Stomach (tissue), 9 donors: ENCODE results near the gene ALX1. TPM values are rescaled to one million over a fixed set of nuclear protein-coding genes. Genes with fewer than 3 reads are reported as not detected.

Source experiments
- DNase-seq, 2 donors: peaks; one replicate each; pipeline versions ENCODE4 v3.0.0 to v3.0.0-alpha.2; 2013 to 2019
- H3K27ac ChIP-seq, 5 donors: fragments of 200-600 bp in 4 of 5; sonication (generic) in 4 of 5; one replicate each; pipeline ENCODE4 v1.5.1; 2013 to 2019; ENCODE audit warnings: mild to moderate bottlenecking in 1 of 5, moderate library complexity in 1 of 5
- H3K27me3 ChIP-seq, 3 donors: fragments of 200-600 bp; sonication (generic); one replicate each; pipeline ENCODE4 v1.5.1; 2017 to 2019; ENCODE audit warnings: mixed run types in 1 of 3
- H3K36me3 ChIP-seq, 4 donors: fragments of 200-600 bp; sonication (generic); 1 replicate in 3 of 4; 2 replicates in 1 of 4; pipeline ENCODE4 v1.5.1; 2016 to 2019
- H3K4me1 ChIP-seq, 4 donors: fragments of 200-600 bp; sonication (generic); one replicate each; pipeline ENCODE4 v1.5.1; 2016 to 2019
- H3K4me3 ChIP-seq, 4 donors: fragments of 200-600 bp; sonication (generic) in 3 of 4; one replicate each; pipeline ENCODE4 v1.5.1; 2016 to 2019; ENCODE audit warnings: mild to moderate bottlenecking in 1 of 4
- H3K9me3 ChIP-seq, 4 donors: fragments of 200-600 bp; sonication (generic); one replicate each; pipeline ENCODE4 v1.5.1; 2016 to 2019
- CTCF ChIP-seq, 7 experiments: fragments of 450-650 bp in 4 of 7; fragments of 200-600 bp in 3 of 7; sonication (generic) in 3 of 7; IDR thresholded peaks; one replicate each; pipeline ENCODE4 v1.5.1; 2016 to 2019; ENCODE audit warnings: antibody characterized with exemption in 7 of 7, control low read depth in 2 of 7, mild to moderate bottlenecking in 1 of 7
- EP300 ChIP-seq: sonication (generic); formaldehyde crosslinking; IDR thresholded peaks from one replicate; pipeline ENCODE4 v1.6.1; 2017; ENCODE audit warnings: antibody characterized with exemption
- POLR2A ChIP-seq, 4 donors: fragments of 450-650 bp; IDR thresholded peaks; one replicate each; pipeline ENCODE4 v1.6.1; 2016; ENCODE audit warnings: antibody characterized with exemption in 4 of 4, control low read depth in 2 of 4, mild to moderate bottlenecking in 1 of 4, moderate library complexity in 1 of 4
- POLR2AphosphoS5 ChIP-seq, 3 donors: sonication (generic); formaldehyde crosslinking; IDR thresholded peaks; one replicate each; pipeline ENCODE4 v1.6.1; 2016; ENCODE audit warnings: antibody characterized with exemption in 3 of 3
- WGBS, 5 donors: extraction: QIAGEN DNeasy Blood & Tissue Kit in 3 of 5; methylation state at CpG; one replicate each; pipeline versions ENCODE4 v1.1.5 to v1.1.7; 2013 to 2018; 5-methylcytosine and 5-hydroxymethylcytosine counted together
- intact Hi-C: fragments of 100-400 bp; cut with DNase I; formaldehyde crosslinking; loops from one replicate; pipeline ENCODE4 v1.15.1; 2023; ENCODE audit warnings: low total_unique reads
- polyA plus RNA-seq, 3 donors: library from polyadenylated mRNA; stranded (reverse); fragments of 200-250 nt; gene quantifications; one replicate each; pipeline ENCODE4 v1.2.3, GENCODE V29; 2013
- total RNA-seq, 5 donors: library from RNA; depleted of rRNA; stranded (reverse); fragments of >200 nt; gene quantifications; one replicate each; pipeline versions ENCODE4 v1.1.0 to v1.2.3, GENCODE V29; 2014 to 2016
- donor health status: healthy with polysubstance abuse.
- donor health status: Bipolar disorder and iron deficiency.
- donor health status: healthy.

Gene ALX1
- total and polyA plus RNA-seq, 8 donors = not detected

DNA sequence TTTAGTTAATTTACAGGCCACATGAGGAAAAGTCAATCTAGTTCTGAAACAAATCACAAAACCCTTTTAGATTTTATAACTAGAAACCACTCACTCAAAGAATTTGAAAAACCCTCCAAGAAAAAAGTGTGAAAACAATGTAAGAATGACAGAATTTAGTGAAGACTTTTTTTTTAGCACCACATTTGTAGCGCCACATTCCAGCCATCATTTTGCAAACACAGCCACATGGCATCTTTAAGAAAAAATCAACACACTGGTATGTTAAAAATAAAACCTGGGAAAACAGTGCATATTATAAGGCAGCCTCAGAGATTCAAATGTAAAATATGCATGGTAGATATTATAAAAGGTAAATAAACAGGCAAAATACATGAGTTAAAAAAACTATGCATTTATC lies 22.3 kb upstream of the ALX1 start:
- Histone ChIP-seq H3K9me3 (no peaks in the 10 kb centered on the region), H3K27me3 (no peaks in the 10 kb centered on the region), H3K36me3 (no peaks in the 10 kb centered on the region), H3K27ac (no peak overlapping the region), H3K4me1 (no peaks in the 10 kb centered on the region), H3K4me3 (no peak overlapping the region)
- WGBS, 5 donors = 78 to 93% (median 88%) methylated on average over 1 of the region's 1 CpG
- no peak for DNase-seq
- intact Hi-C loops = no loop called here
- TF ChIP-seq CTCF (IDR thresholded peaks at IDR 0.05) (no peak), POLR2AphosphoS5 (IDR thresholded peaks at IDR 0.05) (no peak), POLR2A (IDR thresholded peaks at IDR 0.05) (no peak), EP300 (no peak)

DNA sequence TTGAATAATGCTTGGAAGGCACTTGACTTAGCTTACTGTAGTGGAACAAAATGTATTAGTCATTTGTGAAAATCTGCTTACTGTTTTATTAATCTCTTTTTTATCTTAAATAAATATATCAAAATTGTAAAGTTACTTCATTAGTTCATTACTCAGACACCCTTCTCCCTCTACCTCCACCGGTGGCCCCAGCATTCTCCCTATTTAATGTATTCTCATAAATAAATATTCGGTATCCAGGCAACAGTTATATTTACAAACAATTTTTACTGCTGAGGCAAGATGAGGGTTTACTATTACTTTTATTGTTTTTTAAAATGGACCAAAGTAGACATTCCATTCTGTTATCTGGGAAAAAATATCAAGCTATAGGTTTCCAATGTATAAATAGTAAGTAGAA lies 19.6 kb upstream of the ALX1 start:
- H3K27me3 ChIP-seq = no peaks in the 10 kb centered on the region
- intact Hi-C loops = no loop called here
- H3K4me1 ChIP-seq = no peaks in the 10 kb centered on the region
- no peak overlapping the region for H3K4me3 ChIP-seq
- TF ChIP-seq EP300 (no peak), CTCF (IDR thresholded peaks at IDR 0.05) (no peak), POLR2A (IDR thresholded peaks at IDR 0.05) (no peak), POLR2AphosphoS5 (IDR thresholded peaks at IDR 0.05) (no peak)
- no peak overlapping the region for H3K27ac ChIP-seq
- 68 to 74% (median 72%) methylated on average over 2 of the region's 2 CpGs for WGBS, 5 donors
- H3K36me3 ChIP-seq = no peaks in the 10 kb centered on the region
- no peaks in the 10 kb centered on the region for H3K9me3 ChIP-seq
- no peak for DNase-seq

DNA sequence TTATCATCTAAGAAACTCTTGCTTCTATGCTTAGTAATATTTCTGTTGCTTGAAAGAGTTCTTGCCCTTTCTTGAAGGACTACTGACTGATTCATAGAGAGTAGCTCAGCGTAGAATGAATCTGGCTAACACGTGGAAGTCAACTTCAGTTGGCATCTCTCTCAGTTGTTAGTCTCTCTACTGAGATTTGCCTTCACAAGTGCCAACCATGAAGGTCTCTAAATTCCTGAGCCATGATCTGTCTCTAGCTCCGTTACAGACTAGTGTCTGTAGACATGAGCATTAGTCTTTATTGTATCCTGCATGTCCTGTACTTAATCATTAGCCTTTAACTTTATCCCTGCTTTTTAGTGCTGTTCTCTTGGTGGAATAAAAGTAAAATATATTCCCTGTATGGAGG lies 19.1 kb upstream of the ALX1 start:
- Histone ChIP-seq H3K9me3 (no peaks in the 10 kb centered on the region), H3K27me3 (no peaks in the 10 kb centered on the region), H3K4me1 (no peaks in the 10 kb centered on the region), H3K4me3 (no peak overlapping the region), H3K27ac (no peak overlapping the region), H3K36me3 (no peaks in the 10 kb centered on the region)
- 54 to 68% (median 62%) methylated on average over 3 of the region's 3 CpGs for WGBS, 5 donors
- TF ChIP-seq POLR2A (IDR thresholded peaks at IDR 0.05) (no peak), EP300 (no peak), POLR2AphosphoS5 (IDR thresholded peaks at IDR 0.05) (no peak), CTCF (IDR thresholded peaks at IDR 0.05) (no peak)
- no peak for DNase-seq
- intact Hi-C loops = no loop called here

DNA sequence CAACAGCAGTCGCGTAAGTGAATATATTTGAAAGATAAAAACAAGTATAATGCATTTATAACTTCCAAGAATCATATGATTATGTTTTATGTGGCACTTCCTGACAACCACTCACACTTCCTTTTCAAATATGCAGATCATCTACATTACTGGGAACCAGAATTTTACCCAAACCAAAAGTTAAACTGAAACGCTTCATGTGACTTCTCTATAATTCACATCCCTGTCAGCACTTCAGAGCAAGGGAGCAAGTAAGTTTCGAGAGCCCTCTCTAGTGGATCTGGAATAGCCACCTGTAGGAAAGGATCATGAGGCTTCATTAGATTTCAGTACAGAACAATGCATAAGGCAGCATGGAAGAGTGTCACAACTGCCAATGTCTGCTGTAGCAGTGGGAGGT lies 13.7 kb upstream of the ALX1 start:
- Histone ChIP-seq H3K27ac (no peak overlapping the region), H3K4me3 (no peak overlapping the region), H3K27me3 (peaks cover 0 to 7% (median 0%) of the 10 kb centered on the region in 3 donors), H3K9me3 (no peaks in the 10 kb centered on the region), H3K36me3 (no peaks in the 10 kb centered on the region), H3K4me1 (no peaks in the 10 kb centered on the region)
- intact Hi-C loops = no loop called here
- 56 to 74% (median 66%) methylated on average over 4 of the region's 4 CpGs for WGBS, 5 donors
- TF ChIP-seq CTCF (IDR thresholded peaks at IDR 0.05) = no peak
- TF ChIP-seq POLR2AphosphoS5 (IDR thresholded peaks at IDR 0.05) = no peak
- TF ChIP-seq POLR2A (IDR thresholded peaks at IDR 0.05) = no peak
- no peak for TF ChIP-seq EP300
- DNase-seq = no peak
